Measurements from ENCODE around the gene GALK2.

DNA sequence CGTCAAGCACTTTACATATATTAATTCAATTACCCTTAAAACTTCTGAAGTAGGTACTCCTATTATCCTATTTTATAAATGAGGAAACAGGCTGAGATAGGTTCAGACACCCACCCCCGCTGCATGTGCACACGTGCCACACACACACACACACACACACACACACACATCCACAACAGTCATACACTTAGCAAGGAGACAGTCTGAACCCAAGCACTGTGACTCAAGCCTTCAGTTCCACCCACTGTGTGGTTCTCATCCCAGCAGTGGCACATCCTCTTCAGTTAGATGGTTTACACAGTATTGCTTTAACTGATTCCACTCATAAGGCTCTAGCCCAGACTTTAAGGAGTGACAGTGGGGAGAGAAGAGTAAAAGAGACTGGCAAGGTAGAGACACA, 161.9 kb downstream of the GALK2 start:
- no peak for TF ChIP-seq POLR2A (IDR thresholded peaks at IDR 0.05; ENCODE audit: low read depth, low read length)
- no peak for TF ChIP-seq POLR2AphosphoS5 (IDR thresholded peaks at IDR 0.05; ENCODE audit: low read depth, low read length)
